ENCODE results near the gene RPL28.

Gene RPL28

DNA sequence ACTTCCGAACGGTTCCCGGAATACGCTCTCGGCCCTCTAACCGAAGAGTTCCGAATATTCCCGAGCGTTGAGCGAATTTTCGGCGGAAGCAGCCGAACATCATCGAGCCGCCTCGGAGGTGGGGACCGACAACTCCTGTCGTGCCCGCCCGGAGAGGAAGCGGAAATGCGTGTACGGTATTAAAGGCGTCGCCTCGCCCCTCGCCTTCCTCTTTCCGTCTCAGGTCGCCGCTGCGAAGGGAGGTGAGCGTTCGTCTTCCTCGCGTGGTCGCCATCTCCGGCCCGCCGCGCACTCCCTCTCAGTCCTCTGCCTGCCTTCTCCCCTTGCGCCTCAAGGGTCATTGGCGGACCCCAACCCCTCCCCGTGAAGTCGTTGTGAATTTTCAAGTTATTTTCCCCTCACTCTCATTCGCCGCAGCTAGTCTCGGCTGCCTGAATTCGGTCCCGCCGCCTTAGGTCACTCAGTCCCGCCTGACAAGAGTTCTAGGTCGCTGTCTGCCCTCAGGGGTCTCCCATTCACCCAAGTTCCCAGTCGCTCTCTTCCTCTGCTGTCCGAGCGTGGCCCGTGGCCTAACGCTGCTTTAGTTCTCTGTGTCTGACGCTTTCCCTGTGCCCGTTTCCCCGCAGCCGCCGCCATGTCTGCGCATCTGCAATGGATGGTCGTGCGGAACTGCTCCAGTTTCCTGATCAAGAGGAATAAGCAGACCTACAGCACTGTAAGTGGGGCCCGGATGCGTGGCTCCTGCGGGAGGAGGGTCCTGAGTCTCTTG is at the start of gene RPL28:
Gene RPL28, plus strand, starts transcription at position 209 of the 769 bp plus-strand sequence. Its CDS starts 426 bp downstream, at position 635.
- peak; percentile 95 to 97 (median 95) for DNase-seq (ENCODE audit: low read depth in 3 of 3, low spot score in 1 of 3)

DNA sequence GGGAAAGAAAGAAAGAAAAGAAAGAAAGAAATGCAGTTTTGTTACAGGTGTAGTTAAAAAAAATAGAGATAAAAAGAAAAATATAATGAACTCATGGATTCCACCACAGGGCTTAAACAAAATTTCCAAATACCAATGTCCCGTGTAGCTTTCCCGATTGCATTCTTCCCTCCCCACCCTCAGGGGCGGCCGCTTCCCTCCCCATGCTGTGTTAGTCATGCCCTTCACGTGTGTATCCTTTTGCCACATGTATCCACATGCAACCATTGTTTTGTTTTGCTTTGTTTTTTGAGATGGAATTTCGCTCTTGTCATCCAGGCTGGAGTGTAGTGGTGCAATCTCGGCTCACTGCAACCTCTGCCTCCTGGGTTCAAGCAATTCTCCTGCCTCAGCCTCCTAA is 49.6 kb upstream of the RPL28 start:
- DNase-seq (ENCODE audit: low read depth in 3 of 3, low spot score in 1 of 3) = no peak

DNA sequence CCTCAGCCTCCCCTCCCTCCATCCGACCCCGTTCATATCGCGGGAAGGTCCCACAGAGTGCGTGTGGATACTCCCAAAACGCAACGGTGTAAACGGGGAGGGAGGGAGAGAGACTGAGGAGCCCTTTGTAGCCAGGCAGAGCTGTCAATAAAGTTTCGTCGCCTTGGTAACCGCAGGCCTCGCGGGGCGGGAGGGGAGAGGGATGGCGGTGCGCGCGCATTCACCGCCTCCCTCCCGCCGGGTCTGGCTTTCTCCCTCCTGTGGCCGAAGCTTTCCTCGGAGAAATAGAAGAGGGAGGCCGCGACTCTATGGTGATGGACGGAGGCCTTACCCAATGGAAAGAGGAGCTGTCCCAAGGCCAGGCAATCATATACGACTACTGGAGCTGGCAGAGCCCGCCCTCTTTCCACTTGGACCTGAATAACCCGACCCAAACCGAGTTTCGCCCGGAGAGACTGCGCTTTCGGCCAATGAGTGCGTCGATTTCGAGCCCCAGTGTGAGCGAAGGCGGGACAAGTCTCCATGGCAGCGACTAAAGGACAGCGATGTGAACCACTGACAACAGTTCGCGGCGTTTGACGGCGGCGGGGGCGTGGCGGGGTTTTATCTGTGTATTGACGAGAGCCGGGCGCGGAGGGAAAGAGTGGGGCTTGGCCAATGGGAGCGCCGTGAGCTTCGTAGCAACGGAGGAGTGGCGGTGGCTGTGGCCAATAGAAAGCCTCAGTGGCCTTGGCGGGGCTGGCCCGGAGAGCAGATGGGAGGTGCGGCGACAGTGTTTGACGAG is 46.4 kb upstream of the RPL28 start, which contains the start of gene KMT5C:
Gene KMT5C, plus strand, starts transcription at position 772 of the 784 bp plus-strand sequence. CDS start 2,061 bp downstream, outside the sequence.
- peak; percentile 100 for DNase-seq (ENCODE audit: low read depth in 3 of 3, low spot score in 1 of 3)

DNA sequence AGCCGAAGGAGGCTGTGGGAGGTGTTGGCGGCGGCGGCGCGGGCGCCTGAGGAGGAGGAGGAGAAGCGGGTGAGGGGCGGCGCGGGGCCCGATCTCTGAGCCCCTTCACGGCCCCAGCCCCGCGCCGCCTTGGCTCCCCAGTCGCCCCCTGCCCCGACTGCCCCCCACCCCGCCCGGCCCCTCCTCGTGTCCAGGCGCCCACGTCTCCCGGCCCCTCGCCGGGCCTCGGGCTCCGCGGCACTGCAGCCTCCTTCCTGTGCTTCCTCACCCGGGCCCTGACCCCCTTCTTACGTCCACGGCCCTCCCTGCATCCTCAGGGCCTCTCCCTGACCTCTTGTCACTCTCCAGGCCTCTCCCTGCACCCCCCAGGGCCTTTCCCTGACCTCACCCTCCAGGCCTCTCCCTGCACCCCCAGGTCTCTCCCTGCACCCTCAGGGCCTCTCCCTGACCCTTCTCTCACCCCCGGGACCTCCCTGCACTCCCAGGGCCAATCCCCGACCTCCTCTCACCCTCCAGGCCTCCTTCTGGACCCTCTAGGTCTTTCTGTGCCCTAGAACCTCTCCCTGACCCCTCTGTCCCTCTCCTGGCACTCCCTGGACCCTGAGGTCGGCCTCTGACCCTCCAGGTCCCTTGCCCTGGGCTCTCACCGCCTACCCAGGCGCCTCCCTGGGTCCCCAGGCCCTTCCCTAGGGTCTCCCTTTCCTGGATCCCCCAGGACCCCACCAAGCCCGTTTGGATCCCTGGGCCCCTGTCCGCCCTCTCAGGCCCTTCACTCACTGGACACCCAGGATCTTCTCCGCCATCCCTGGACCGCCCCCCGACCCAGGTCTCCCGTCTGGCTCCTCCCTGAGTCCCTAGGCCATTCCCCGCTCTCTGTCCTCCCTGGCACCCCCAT is 45.6 kb upstream of the RPL28 start:
- no peak for DNase-seq (ENCODE audit: low read depth in 3 of 3, low spot score in 1 of 3)

DNA sequence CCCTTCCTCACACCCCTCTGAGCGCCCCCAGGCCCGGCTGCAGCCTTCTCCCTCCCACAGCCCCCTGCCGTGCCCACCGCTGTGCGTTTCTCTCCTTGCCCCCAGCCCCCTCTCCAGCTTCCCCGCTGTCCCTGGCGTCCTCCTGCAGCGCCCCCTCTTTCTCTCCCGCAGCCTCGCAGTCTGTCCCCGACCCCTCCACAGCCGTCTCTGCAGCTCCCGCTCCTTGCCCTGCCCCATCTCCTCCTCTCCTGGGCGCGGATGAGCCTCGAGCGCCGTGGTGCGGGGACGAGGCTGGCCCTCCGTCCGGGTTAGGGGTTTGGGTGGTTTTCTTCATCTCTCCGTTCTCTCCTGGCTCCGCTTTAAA is 45.0 kb upstream of the RPL28 start:
- DNase-seq (ENCODE audit: low read depth in 3 of 3, low spot score in 1 of 3) = no peak

DNA sequence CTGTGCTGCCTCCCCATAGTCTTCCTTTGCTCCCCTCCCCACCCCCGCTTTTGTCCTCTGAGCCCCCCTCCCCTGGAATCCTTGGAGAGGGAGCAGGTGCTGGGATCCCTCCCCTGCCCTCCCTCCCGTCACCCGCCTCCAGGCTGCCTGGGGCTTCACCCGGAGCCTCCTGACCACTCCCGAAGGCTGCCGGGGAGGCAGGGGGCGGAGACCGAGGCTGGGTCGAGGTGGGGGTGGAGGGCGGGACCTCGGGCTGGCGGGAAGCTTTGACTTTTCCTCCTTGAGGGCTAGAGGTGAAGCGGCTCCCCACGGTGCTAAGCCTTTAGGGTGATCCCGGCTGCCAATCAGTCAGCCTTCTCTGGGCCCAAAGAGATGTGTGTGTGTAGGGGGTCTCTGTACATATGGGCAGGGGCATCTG is 44.6 kb upstream of the RPL28 start:
- DNase-seq (ENCODE audit: low read depth in 3 of 3, low spot score in 1 of 3) = peak in 1 of 3 donors; percentile 46

DNA sequence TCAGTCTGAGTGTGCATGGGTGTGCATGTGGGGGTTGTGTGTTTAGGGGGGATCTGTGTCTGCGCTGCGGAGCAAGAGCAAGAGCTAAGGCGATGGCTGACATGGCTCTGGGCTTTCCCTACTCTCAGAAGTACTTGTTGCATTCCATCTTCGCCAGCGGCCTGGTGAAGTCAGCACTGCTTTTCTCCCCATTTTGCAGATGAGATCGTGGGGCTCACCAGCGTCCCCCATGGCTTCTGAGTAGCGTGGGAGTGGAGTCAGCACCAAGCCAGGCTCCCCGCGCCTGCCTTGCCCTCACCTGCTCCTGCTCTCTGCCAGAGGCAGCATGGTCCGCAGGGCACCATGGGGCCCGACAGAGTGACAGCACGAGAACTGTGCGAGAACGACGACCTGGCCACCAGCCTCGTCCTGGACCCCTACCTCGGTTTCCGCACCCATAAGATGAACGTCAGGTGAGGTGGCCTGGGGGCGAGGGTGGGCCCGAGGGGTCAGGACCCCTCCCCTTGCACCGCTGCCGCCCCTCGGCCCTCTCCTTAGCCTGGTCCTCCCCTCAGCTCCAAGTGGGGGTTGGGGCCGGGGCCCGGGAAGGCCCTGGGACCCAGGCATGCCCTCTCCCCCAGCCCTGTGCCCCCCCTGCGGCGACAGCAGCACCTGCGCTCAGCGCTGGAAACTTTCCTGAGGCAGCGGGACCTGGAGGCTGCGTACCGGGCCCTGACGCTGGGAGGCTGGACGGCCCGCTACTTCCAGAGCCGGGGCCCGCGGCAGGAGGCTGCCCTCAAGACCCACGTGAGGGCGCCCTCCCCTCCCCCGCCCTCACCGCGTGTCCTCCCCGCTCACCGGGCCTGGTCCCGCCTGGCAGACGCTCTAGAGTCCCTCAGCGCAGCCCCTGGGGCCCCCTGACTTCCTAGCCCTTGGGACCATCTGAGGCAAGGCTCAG is 43.9 kb upstream of the RPL28 start:
- DNase-seq (ENCODE audit: low read depth in 3 of 3, low spot score in 1 of 3) = no peak

DNA sequence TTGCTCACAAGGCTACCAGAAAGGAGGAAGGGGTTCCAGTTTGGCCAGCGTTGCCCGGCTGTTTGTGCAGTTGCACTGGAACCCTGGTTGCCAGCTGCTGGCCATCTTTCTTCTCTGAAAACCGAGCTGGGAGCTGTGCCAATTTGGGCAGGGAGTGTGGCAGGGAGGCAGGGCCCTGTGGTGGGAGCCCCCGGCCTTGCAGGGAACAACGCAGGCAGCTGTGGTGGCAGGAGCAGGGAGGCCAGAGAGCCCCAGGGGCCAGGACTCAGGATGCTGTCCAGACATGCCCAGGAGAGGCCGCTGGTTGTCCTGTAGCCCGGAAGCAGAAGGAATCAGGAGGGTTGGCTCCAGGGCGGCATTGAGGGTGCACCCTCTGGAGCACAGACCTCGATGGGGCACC is 41.3 kb upstream of the RPL28 start:
- DNase-seq (ENCODE audit: low read depth in 3 of 3, low spot score in 1 of 3) = no peak

DNA sequence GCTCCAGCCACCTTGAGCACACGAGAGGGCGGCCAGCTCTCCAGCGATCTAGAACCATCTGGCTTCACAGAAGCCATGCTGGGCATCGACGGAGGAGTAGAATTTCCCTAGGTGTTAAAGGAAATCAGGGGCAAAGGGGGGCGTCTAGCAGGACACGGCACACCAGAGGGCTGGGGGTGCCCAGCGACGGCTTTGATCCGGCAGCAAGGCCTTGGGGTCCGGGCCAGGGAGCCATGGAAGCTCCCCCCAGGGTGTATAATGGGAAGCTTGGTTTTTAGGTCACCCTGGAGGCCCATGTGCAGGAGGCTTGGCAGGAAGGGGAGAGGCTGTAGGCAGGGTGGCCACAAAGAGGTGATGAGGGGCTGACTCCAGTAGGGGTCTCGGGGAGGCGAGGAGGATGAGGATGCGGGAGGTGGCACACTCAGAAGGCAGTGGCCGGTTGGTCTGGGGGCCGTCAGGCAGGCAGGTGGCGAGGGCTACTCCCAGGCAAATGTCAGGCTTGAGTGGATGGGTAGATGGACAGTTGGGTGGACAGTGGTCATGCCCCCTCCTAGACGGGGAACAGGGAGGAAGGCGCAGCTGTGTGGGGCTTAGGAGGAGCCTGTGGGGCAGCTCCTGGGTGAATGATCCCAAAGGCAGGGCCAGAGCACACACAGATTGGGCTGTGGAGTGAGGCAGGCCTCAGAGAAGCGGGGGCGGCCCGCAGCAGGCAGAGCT is 40.5 kb upstream of the RPL28 start:
- no peak for DNase-seq (ENCODE audit: low read depth in 3 of 3, low spot score in 1 of 3)

DNA sequence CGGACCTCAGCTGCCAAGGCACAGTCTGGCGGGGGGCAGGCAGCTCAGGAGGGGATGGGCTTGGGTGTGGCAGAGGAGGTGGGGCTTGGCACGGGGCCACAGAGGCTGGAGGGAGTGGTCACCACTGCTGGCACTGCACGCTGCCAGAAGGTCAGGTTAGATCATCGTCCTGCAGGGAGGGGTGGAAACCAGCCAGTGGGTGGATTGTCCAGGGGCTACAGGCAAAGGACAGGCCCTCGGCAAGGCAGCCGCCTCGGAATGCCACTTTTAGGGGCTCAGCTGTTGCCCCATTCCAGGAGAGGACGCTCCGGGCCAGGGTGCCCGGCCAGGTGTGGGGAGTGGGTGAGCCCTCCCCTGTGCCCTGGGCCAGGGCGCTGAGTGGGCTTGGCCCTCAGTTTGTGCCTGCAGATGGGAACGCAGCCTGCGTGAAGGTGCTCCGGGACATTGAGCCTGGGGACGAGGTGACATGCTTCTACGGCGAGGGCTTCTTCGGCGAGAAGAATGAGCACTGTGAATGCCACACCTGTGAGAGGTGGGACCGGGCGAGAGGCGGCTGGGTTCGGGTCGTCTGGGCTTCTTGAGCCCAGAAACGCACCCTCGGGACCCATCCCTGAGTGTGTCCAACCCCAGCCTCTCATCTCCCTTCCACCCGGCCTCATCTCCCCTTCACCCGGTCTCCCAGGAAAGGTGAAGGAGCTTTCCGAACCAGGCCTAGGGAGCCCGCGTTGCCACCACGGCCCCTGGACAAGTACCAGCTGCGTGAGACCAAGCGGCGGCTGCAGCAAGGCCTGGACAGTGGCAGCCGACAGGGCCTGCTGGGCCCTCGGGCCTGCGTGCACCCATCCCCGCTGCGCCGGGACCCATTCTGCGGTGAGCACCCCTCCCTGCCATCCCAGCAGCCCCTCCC is 39.7 kb upstream of the RPL28 start:
- no peak for DNase-seq (ENCODE audit: low read depth in 3 of 3, low spot score in 1 of 3)

DNA sequence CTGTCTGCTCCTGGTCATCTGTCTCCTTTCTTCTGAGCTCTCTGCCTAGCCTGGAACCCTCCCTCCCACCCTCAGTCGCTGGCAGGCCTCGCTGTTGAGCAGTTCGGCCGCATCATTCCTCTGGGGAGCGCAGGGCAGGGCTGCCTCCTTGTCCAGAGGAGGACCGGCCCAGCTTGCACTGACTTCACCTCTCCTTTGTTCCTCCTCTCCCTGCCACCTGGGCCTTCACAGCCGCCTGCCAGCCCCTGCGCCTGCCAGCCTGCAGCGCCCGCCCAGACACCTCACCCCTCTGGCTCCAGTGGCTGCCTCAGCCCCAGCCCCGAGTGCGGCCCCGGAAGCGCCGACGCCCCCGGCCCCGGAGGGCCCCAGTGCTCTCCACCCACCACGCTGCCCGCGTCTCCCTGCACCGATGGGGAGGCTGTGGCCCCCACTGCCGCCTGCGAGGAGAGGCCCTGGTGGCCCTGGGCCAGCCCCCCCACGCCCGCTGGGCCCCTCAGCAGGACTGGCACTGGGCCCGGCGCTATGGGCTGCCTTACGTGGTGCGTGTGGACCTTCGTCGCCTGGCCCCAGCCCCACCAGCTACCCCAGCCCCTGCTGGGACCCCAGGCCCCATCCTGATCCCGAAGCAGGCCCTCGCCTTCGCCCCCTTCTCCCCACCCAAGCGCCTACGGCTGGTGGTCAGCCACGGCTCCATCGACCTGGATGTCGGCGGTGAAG is 38.8 kb upstream of the RPL28 start:
- DNase-seq (ENCODE audit: low read depth in 3 of 3, low spot score in 1 of 3) = no peak

DNA sequence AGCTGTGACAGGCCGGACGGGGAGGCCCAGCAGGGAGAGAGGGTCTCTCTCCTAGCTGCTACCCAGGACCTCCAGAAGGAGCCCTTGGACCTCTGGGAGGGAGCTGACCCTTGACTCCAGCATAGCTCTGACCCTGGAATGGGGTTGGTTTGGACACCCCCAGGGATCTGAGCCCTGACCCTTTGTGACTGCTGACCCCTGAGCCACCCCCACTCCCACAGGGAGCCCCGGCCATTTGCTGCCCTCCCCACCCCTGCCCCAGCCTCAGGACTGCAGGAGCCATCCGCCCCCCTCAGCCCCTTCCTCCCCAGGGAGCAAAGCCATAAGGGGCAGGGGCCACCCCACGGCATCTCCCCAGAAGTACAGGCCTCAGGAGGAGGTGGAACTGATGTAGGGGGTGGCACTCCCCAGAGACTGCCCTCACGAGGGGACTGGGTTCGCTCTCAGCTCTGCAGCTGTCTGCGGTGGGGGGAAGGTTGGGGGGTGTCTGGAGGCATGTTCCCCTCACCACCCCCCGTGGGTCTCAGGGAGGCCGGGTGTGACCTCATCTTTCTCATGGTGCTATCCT is 38.2 kb upstream of the RPL28 start:
- no peak for DNase-seq (ENCODE audit: low read depth in 3 of 3, low spot score in 1 of 3)

DNA sequence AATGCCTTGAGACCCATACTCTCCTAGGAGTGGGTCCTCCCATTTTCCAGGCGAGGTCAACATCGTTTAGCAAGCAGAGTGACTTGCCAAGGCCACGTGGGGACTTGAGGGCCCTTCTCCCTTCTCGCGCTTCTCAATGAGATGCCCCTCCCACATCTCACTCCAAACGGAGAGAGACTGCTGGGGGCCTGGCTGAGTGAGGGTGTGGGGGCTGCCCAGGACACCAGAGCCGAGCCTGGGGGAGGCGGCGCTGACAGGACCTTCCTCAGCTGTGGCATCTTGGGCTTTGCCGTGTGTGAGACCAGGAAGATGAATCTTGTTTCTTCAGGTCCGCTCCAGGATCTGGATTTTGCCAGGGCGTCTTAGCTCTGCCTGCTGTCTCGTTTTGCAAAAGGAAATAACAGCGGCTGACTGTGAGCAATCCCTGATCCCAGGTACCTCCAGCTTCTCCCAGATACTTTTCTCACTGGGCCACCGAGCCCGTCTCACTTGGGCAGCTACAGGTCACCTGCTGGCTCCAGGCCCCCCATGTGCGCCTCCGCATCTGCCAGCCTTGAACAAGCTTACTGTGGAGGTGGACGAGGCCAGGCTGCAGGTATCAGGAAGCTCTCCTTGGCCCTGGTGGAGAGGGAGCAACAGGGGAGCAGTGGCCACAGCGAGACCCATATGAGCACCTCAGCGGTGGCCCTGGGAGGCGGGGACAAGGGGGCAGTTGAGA is 37.3 kb upstream of the RPL28 start:
- no peak for DNase-seq (ENCODE audit: low read depth in 3 of 3, low spot score in 1 of 3)

DNA sequence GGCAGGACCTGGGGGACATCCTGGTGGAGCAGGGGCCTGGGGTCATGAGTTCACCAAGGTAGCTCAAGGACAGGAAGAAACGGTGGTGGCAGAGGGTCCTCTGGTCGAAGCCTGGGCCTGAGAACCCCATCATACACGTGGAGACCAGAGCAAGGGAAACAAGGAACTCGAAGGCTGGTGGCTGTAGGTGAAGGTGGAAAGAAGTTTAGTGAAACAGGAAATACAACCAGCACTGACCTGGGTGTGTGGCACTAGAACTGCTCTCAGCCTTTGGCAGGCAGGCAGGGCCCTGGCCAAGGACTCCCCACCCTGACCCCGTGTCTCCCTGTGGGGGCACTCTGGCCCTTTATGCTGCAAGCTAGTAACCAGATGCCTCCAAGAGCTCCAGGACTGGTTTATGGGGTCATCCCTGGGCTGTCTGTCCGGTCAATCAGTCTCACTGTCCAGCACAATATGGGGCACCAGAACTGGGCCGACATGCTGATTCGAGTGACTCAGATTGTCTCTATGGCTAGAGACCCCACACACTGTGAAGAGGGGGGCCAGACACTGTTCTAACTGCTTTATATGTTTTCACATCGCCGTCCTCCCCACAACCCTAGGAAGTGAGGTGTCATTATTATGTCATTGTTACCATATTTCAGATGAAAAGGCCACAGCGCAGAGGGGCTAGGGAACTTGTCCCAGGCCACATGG is 35.0 kb upstream of the RPL28 start:
- DNase-seq (ENCODE audit: low read depth in 3 of 3, low spot score in 1 of 3) = no peak

DNA sequence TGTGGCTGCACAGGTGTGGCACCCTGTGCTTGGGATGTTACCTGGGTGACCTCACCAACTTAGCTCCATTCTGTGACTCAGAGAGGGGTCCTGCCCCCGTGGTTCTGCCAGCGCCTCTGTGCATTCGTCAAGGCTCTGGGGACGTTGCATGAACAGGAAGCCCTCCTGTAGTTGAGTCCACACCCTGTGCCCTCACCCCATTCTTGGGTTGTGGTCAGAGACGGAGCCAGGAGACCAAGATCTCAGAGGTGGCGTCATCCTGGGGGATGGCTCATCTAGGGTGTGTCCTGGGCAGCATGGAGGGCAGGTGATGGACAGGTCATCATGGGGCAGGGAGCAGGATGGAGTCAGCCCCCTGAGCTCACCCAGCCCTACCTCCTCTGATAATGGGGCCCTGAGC is 33.7 kb upstream of the RPL28 start:
- no peak for DNase-seq (ENCODE audit: low read depth in 3 of 3, low spot score in 1 of 3)

DNA sequence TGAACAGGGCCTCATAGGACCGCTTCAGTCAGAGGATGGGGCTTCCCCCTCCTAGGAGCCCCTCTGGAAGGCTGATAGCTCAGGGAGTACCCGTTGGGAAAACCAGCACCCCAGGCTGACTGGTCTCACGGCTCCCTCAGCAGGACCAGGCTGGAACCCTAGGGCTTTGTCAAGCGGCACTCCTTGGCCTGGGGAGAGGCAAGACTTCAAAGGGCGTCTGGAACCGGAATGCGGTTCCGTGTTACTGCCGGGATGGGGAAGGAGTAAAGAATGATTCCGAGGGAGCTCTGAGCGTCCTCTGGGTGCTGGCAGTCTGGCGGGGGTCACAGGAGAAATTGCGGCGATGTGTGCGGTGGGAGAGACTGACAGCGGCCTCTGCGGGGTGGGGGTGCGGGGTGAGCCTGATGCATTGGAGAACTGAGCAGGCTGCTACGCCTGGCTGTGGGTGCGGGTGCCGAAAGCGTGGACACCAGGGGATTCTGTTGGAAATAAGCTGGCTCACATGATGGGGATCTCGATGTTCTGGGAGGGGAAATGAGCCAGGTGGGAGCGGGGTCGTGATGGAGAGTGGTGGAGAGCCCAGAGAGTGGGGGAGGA is 33.1 kb upstream of the RPL28 start:
- no peak for DNase-seq (ENCODE audit: low read depth in 3 of 3, low spot score in 1 of 3)
